ENCODE measurements around the gene MEX3A. TPM values are rescaled to one million over a fixed set of nuclear protein-coding genes. Genes with fewer than 3 reads are reported as not detected.

MEX3A gene
- total and polyA plus RNA-seq, 10 of the 15 experiments (the other 5 are each of a cell fraction or from before 2014, with no cell fraction given) = 0.11 to 5.1 (median 1.7) TPM

GRCh38 chr1:156067262-156067661 lies 15.0 kb downstream of the MEX3A start:
- WGBS (ENCODE audit: insufficient coverage, insufficient replicate concordance, low lambda C conversion rate, missing lambda C conversion rate) = 7% methylated on average over 2 of the region's 2 CpGs

More at GRCh38 chr1:156067262-156067661, 15.0 kb downstream of the MEX3A start:
- BruUV-seq (replicated peaks) = no TSS peak
- SMC1A ChIA-PET (ENCODE audit: uncharacterized antibody, unreplicated experiment) = interaction anchor here (0.6 to 5.4 kb wide), 15 partner anchors 8 to 415 kb away, joined by 3 to 69 read pairs (median 5); partner anchors contain the start of genes ARHGEF2, RXFP4 and SSR2
- in situ Hi-C loops (cut with MboI) = loop anchor here (5.0 kb wide), 1 partner anchor 135 kb away; the partner anchor contains the start of gene KHDC4
- RAD21 ChIA-PET (ENCODE audit: unreplicated experiment) = interaction anchor here (0.9 to 5.1 kb wide), 8 partner anchors 11 to 419 kb away, joined by 3 to 68 read pairs (median 4); no protein-coding TSS in a partner anchor
- Histone ChIP-seq H3K9ac (ENCODE audit: control insufficient read depth, insufficient read depth, low read length) (no peak overlapping the region), H3K9me3 (replicated peaks; ENCODE audit: control insufficient read depth, insufficient read depth, low read length) (no peaks in the 10 kb centered on the region), H3K4me2 (ENCODE audit: control insufficient read depth, insufficient read depth) (no peak overlapping the region), H2AFZ (ENCODE audit: control insufficient read depth, low read depth, low read length) (no peak overlapping the region), H4K20me1 (ENCODE audit: control insufficient read depth, insufficient read depth) (no peaks in the 10 kb centered on the region), H3K27ac (ENCODE audit: control insufficient read depth, insufficient read depth) (no peak overlapping the region), H3K27me3 (replicated peaks in 1 of 2; ENCODE audit: control insufficient read depth in 2 of 2, insufficient read depth in 2 of 2, low read length in 1 of 2) (no peaks in the 10 kb centered on the region), H3K4me1 (ENCODE audit: control insufficient read depth, insufficient read depth, low read length) (no peaks in the 10 kb centered on the region), H3K4me3 (no peak overlapping the region), H3K36me3 (ENCODE audit: control insufficient read depth in 2 of 2, insufficient read depth in 2 of 2, low read length in 1 of 2) (no peaks in the 10 kb centered on the region), H3K79me2 (ENCODE audit: control insufficient read depth, insufficient read depth, low read length) (no peaks in the 10 kb centered on the region)
- no peak for TF ChIP-seq RAD21 (IDR thresholded peaks at IDR 0.05; ENCODE audit: insufficient read depth, low read depth, low read length)
- TF ChIP-seq CREM (IDR thresholded peaks at IDR 0.05; ENCODE audit: low read depth) = no peak
- TF ChIP-seq, protein P1, sequence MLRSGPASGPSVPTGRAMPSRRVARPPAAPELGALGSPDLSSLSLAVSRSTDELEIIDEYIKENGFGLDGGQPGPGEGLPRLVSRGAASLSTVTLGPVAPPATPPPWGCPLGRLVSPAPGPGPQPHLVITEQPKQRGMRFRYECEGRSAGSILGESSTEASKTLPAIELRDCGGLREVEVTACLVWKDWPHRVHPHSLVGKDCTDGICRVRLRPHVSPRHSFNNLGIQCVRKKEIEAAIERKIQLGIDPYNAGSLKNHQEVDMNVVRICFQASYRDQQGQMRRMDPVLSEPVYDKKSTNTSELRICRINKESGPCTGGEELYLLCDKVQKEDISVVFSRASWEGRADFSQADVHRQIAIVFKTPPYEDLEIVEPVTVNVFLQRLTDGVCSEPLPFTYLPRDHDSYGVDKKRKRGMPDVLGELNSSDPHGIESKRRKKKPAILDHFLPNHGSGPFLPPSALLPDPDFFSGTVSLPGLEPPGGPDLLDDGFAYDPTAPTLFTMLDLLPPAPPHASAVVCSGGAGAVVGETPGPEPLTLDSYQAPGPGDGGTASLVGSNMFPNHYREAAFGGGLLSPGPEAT (IDR thresholded peaks at IDR 0.05; ENCODE audit: low read depth) = no peak
- POLR2A ChIA-PET = interaction anchor here (0.5 to 1.1 kb wide), 3 partner anchors 8 to 90 kb away, joined by 3 to 5 read pairs (median 3); no protein-coding TSS in a partner anchor
- intact Hi-C loops (cut with micrococcal nuclease; ENCODE audit: unreplicated experiment) = loop anchor here (2.0 kb wide), 1 partner anchor 128 kb away; no protein-coding TSS in a partner anchor
- DNase-seq (ENCODE audit: low read depth, low spot score) (no peak), ATAC-seq (no peak), FAIRE-seq (no peak)
- CTCF ChIA-PET = interaction anchor here (0.7 to 6.4 kb wide), 18 partner anchors 9 to 401 kb away, joined by 3 to 102 read pairs (median 10); partner anchors contain the start of gene KHDC4

Measured in GM12878 (cell line).